Smooth muscle cell (in vitro differentiated cells): ENCODE measurements around the gene L1CAM. TPM values are rescaled to one million over a fixed set of nuclear protein-coding genes. Genes with fewer than 3 reads are reported as not detected.

ENCODE experiments used
- DNase-seq: peaks from one replicate; lab custom pipeline; 2025; ENCODE audit not compliant: unreplicated experiment; lab: John Stamatoyannopoulos, UW
- H2AFZ ChIP-seq: fragments of 200-600 bp; sonication (generic); 2 replicates; pipeline ENCODE4 v1.6.0; 2016; ENCODE audit warnings: antibody characterized with exemption, low read depth, mild to moderate bottlenecking
- H3F3A ChIP-seq: fragments of 200-600 bp; sonication (generic); 2 replicates; pipeline ENCODE4 v1.6.0; 2017; ENCODE audit warnings: antibody characterized with exemption, low read depth
- H3K27ac ChIP-seq: fragments of 200-600 bp; sonication (generic); 2 replicates; pipeline ENCODE4 v1.5.1; 2016; ENCODE audit warnings: low read depth, mild to moderate bottlenecking
- H3K27me3 ChIP-seq: fragments of 200-600 bp; sonication (generic); 2 replicates; pipeline ENCODE4 v1.6.1; 2016; ENCODE audit warnings: low read depth, mild to moderate bottlenecking
- H3K36me3 ChIP-seq: fragments of 200-600 bp; sonication (generic); 2 replicates; pipeline ENCODE4 v1.5.1; 2016; ENCODE audit warnings: low read depth
- H3K4me1 ChIP-seq: fragments of 200-600 bp; sonication (generic); 2 replicates; pipeline ENCODE4 v1.5.1; 2016; ENCODE audit warnings: low read depth
- H3K4me2 ChIP-seq: fragments of 200-600 bp; sonication (generic); 2 replicates; pipeline ENCODE4 v1.6.0; 2016; ENCODE audit warnings: mild to moderate bottlenecking
- H3K4me3 ChIP-seq: fragments of 200-600 bp; sonication (generic); 2 replicates; pipeline ENCODE4 v1.5.1; 2016; ENCODE audit warnings: mild to moderate bottlenecking
- H3K79me2 ChIP-seq: fragments of 200-600 bp; sonication (generic); 2 replicates; pipeline ENCODE4 v1.6.0; 2016; ENCODE audit warnings: low read depth, mild to moderate bottlenecking
- H3K9ac ChIP-seq: fragments of 200-600 bp; sonication (generic); 2 replicates; pipeline ENCODE4 v1.6.0; 2016; ENCODE audit warnings: low read depth
- H3K9me3 ChIP-seq: fragments of 200-600 bp; sonication (generic); replicated peaks from 2 replicates; pipeline ENCODE4 v1.5.1; 2016; ENCODE audit warnings: low read depth
- H4K20me1 ChIP-seq: fragments of 200-600 bp; sonication (generic); 2 replicates; pipeline ENCODE4 v1.6.0; 2016; ENCODE audit warnings: low read depth
- CTCF ChIP-seq: fragments of 200-600 bp; sonication (generic); IDR thresholded peaks from 2 replicates; pipeline ENCODE4 v1.5.1; 2017; ENCODE audit warnings: borderline replicate concordance, mild to moderate bottlenecking, antibody characterized with exemption; ENCODE audit not compliant: insufficient read depth, poor library complexity, severe bottlenecking
- WGBS: methylation state at CpG from one replicate; pipeline ENCODE4 v1.1.7; 2016; ENCODE audit warnings: low lambda C conversion rate; 5-methylcytosine and 5-hydroxymethylcytosine counted together
- polyA plus RNA-seq: library from polyadenylated mRNA; unstranded; fragments of >200 nt; fragmentation: Nextera tagmentation; extraction: Ambion mirVana; gene quantifications from 2 replicates; pipeline ENCODE4 v1.2.1, GENCODE V29; 2016
- total RNA-seq: library from RNA; depleted of rRNA; stranded (reverse); fragments of >200 nt; gene quantifications from 2 replicates; pipeline ENCODE4 v1.2.3, GENCODE V29; 2014

L1CAM gene
- total and polyA plus RNA-seq, 2 experiments from 2014 or later, result 27.2 to 68.7 TPM

- no peaks in the 10 kb centered on the region for H3K36me3 ChIP-seq
- H3K79me2 ChIP-seq, result no peaks in the 10 kb centered on the region
- no peaks in the 10 kb centered on the region for H4K20me1 ChIP-seq
- no peaks in the 10 kb centered on the region for H3K4me1 ChIP-seq
- no peak overlapping the region for H3K4me3 ChIP-seq
- DNase-seq, result no peak
- TF ChIP-seq CTCF, result no peak
- H3K27ac ChIP-seq, result no peak overlapping the region
- H3F3A ChIP-seq, result no peaks in the 10 kb centered on the region
- no peak overlapping the region for H3K4me2 ChIP-seq
- H3K27me3 ChIP-seq, result no peaks in the 10 kb centered on the region
- no peak overlapping the region for H3K9ac ChIP-seq
- no peaks in the 10 kb centered on the region for H3K9me3 ChIP-seq
- WGBS, result 81% methylated on average over 14 of the region's 14 CpGs
- H2AFZ ChIP-seq, result no peak overlapping the region
Measured at GRCh38 chrX:153812220-153812619, 73.8 kb downstream of the L1CAM start.

Other genes with a start within 250 kb of the L1CAM start
- 3.0 and 4.7 TPM in 2 replicates for gene DUSP9, start 239.0 kb downstream of the L1CAM start, total RNA-seq
- gene DUSP9, start 239.0 kb downstream of the L1CAM start, polyA plus RNA-seq, result 7.2 and 11.3 TPM in 2 replicates
- gene PNCK, start 212.4 kb downstream of the L1CAM start, total RNA-seq, result 4.0 and 6.4 TPM in 2 replicates
- 2.8 and 9.2 TPM in 2 replicates for gene PNCK, start 212.4 kb downstream of the L1CAM start, polyA plus RNA-seq
- gene SLC6A8, start 198.2 kb downstream of the L1CAM start, total RNA-seq, result 42.6 and 45.2 TPM in 2 replicates
- gene SLC6A8, start 198.2 kb downstream of the L1CAM start, polyA plus RNA-seq, result 98.1 and 128 TPM in 2 replicates
- gene BCAP31, start 161.8 kb downstream of the L1CAM start, total RNA-seq, result 128 and 139 TPM in 2 replicates
- gene BCAP31, start 161.8 kb downstream of the L1CAM start, polyA plus RNA-seq, result 207 and 260 TPM in 2 replicates
- gene ABCD1, start 161.3 kb downstream of the L1CAM start, total RNA-seq, result 6.2 and 7.1 TPM in 2 replicates
- 9.4 and 10.9 TPM in 2 replicates for gene ABCD1, start 161.3 kb downstream of the L1CAM start, polyA plus RNA-seq
- 0.58 and 0.67 TPM in 2 replicates for gene PLXNB3, start 121.9 kb downstream of the L1CAM start, total RNA-seq
- 3.9 and 7.8 TPM in 2 replicates for gene PLXNB3, start 121.9 kb downstream of the L1CAM start, polyA plus RNA-seq
- not detected in 2 replicates for gene SRPK3, start 105.1 kb downstream of the L1CAM start, total RNA-seq
- 0.05 and 1.5 TPM in 2 replicates for gene SRPK3, start 105.1 kb downstream of the L1CAM start, polyA plus RNA-seq
- gene IDH3G, start 91.8 kb downstream of the L1CAM start, total RNA-seq, result 63.3 and 86.0 TPM in 2 replicates
- 88.9 and 89.7 TPM in 2 replicates for gene IDH3G, start 91.8 kb downstream of the L1CAM start, polyA plus RNA-seq
- 397 and 443 TPM in 2 replicates for gene SSR4, start 91.5 kb downstream of the L1CAM start, total RNA-seq
- 663 and 677 TPM in 2 replicates for gene SSR4, start 91.5 kb downstream of the L1CAM start, polyA plus RNA-seq
- 2.3 and 3.1 TPM in 2 replicates for gene PDZD4, start 55.6 kb downstream of the L1CAM start, total RNA-seq
- gene PDZD4, start 55.6 kb downstream of the L1CAM start, polyA plus RNA-seq, result 2.3 and 2.9 TPM in 2 replicates
- gene AVPR2, start 18.5 kb upstream of the L1CAM start, total RNA-seq, result not detected in 2 replicates
- not detected in 2 replicates for gene AVPR2, start 18.5 kb upstream of the L1CAM start, polyA plus RNA-seq
- gene ARHGAP4, start 40.1 kb upstream of the L1CAM start, total RNA-seq, result 7.6 and 10.9 TPM in 2 replicates
- 11.5 and 15.5 TPM in 2 replicates for gene ARHGAP4, start 40.1 kb upstream of the L1CAM start, polyA plus RNA-seq
- gene NAA10, start 48.9 kb upstream of the L1CAM start, total RNA-seq, result 80.1 and 81.2 TPM in 2 replicates
- 124 and 149 TPM in 2 replicates for gene NAA10, start 48.9 kb upstream of the L1CAM start, polyA plus RNA-seq
- gene RENBP, start 58.5 kb upstream of the L1CAM start, total RNA-seq, result not detected in 2 replicates
- 0.11 and 0.43 TPM in 2 replicates for gene RENBP, start 58.5 kb upstream of the L1CAM start, polyA plus RNA-seq
- gene HCFC1, start 85.6 kb upstream of the L1CAM start, total RNA-seq, result 23.3 and 23.7 TPM in 2 replicates
- 22.8 and 28.0 TPM in 2 replicates for gene HCFC1, start 85.6 kb upstream of the L1CAM start, polyA plus RNA-seq
- gene TMEM187, start 86.6 kb upstream of the L1CAM start, total RNA-seq, result 5.0 and 6.2 TPM in 2 replicates
- gene TMEM187, start 86.6 kb upstream of the L1CAM start, polyA plus RNA-seq, result 9.8 and 11.2 TPM in 2 replicates
- gene IRAK1, start 133.7 kb upstream of the L1CAM start, total RNA-seq, result 21.5 and 29.4 TPM in 2 replicates
- 63.4 and 84.2 TPM in 2 replicates for gene IRAK1, start 133.7 kb upstream of the L1CAM start, polyA plus RNA-seq
- gene MECP2, start 211.5 kb upstream of the L1CAM start, total RNA-seq, result 13.1 and 17.9 TPM in 2 replicates
- 11.9 and 15.0 TPM in 2 replicates for gene MECP2, start 211.5 kb upstream of the L1CAM start, polyA plus RNA-seq